Thoracic aorta (tissue), 2 donors: Measurements from ENCODE around the gene ZNF774. TPM values are rescaled to one million over a fixed set of nuclear protein-coding genes. Genes with fewer than 3 reads are reported as not detected.

Experiments used
- ATAC-seq: fragments of 150-250 bp; one replicate; pipeline ENCODE4 v1.8.0; 2017; ENCODE audit warnings: low read depth; ENCODE audit not compliant: insufficient number of reproducible peaks, low FRiP score
- DNase-seq: peaks from one replicate; pipeline ENCODE4 v3.0.0-alpha.2; 2020; ENCODE audit warnings: low spot score
- H3K27ac ChIP-seq, 2 donors: fragments of 200-600 bp; sonication (generic); 1 replicate in 1 of 2; 2 replicates in 1 of 2; pipeline ENCODE4 v1.5.1; 2016; ENCODE audit warnings: mild to moderate bottlenecking in 2 of 2, moderate library complexity in 2 of 2
- H3K27me3 ChIP-seq: fragments of 200-600 bp; sonication (generic); replicated peaks from 2 replicates; pipeline ENCODE4 v1.6.0; 2016; ENCODE audit warnings: mild to moderate bottlenecking; ENCODE audit not compliant: insufficient read depth
- H3K36me3 ChIP-seq: fragments of 200-600 bp; sonication (generic); one replicate; pipeline ENCODE4 v1.5.1; 2016
- H3K4me1 ChIP-seq, 2 donors: fragments of 200-600 bp; sonication (generic); 1 replicate in 1 of 2; 2 replicates in 1 of 2; pipeline versions ENCODE4 v1.5.1 to v1.6.0; 2016; ENCODE audit warnings: low read depth in 2 of 2, mild to moderate bottlenecking in 1 of 2; ENCODE audit not compliant: control insufficient read depth in 1 of 2
- H3K4me3 ChIP-seq: fragments of 200-600 bp; sonication (generic); 2 replicates; pipeline ENCODE4 v1.5.1; 2016; ENCODE audit warnings: mild to moderate bottlenecking
- H3K9me3 ChIP-seq: fragments of 200-600 bp; sonication (generic); 2 replicates; pipeline ENCODE4 v1.5.1; 2016
- CTCF ChIP-seq: fragments of 200-600 bp; sonication (generic); IDR thresholded peaks from one replicate; pipeline ENCODE4 v1.5.1; 2019; ENCODE audit warnings: antibody characterized with exemption
- total RNA-seq, 2 donors: library from RNA; depleted of rRNA; stranded (reverse); fragments of >200 nt; gene quantifications; one replicate each; pipeline versions ENCODE4 v1.1.0 to v1.2.3, GENCODE V29; 2016

The ZNF774 gene
- total RNA-seq, 2 donors from 2014 or later: 1.6 to 7.7 TPM

- peaks cover 86 to 88% of the 10 kb centered on the region in 2 donors for H3K4me1 ChIP-seq
- no peaks in the 10 kb centered on the region for H3K9me3 ChIP-seq
- H3K27me3 ChIP-seq: no peaks in the 10 kb centered on the region
- ATAC-seq (no peak), DNase-seq (no peak)
- peak overlapping the region; percentile 89 to 93 for H3K27ac ChIP-seq
- H3K36me3 ChIP-seq: no peaks in the 10 kb centered on the region
- no peak for TF ChIP-seq CTCF
- peak overlapping the region; percentile 50 for H3K4me3 ChIP-seq
These were observed 49.4 kb downstream of the ZNF774 start for GRCh38 chr15:90401495-90401894.

DNA sequence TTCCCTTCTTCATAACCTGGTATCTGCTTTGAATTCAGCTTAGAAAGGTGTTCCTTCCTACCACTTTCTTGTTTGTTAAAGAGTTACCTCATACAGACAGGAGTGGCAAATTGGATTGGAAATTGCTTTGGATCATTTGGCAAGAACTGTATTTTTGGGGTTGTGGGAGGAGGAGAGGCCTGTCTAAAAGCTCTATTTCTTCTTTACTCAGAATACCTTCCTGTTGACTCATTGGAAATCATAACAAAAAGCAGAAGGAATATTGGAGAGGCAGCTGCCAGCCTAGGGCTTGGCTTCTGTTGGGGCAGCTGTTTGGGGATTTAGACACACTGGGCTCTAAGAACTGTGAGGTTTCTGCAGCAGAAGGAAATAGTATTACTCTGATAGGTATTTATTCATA lies 50.1 kb downstream of the ZNF774 start:
- no peak for DNase-seq
- Histone ChIP-seq H3K9me3 (no peaks in the 10 kb centered on the region), H3K4me1 (peaks cover 87 to 88% of the 10 kb centered on the region in 2 donors), H3K27ac (peak overlapping the region; percentile 89 to 93), H3K36me3 (no peaks in the 10 kb centered on the region), H3K4me3 (peak overlapping the region; percentile 50), H3K27me3 (no peaks in the 10 kb centered on the region)
- peak; percentile 30 for ATAC-seq
- TF ChIP-seq CTCF: no peak

DNA sequence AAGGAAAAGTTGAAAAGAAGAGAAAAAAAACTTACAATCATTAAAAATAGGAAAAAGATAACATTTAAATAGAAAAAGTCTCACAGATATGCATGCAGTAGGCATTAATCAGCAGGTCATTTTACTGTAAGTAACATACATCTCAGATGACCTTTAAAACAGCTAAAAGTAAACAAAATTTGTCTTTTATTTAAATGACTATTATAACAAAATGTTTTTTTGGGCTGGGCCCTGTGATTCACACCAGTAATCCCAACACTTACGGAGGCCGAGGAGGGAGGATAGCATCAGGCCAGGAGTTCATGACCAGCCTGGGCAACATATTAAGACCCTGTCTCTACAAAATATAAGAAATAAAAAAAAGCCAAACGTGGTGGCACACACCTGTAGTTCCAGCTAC lies 50.7 kb downstream of the ZNF774 start:
- H3K36me3 ChIP-seq: no peaks in the 10 kb centered on the region

GRCh38 chr15:90405055-90405607 lies 53.0 kb downstream of the ZNF774 start:
- Histone ChIP-seq H3K4me1 (peaks cover 80 to 88% of the 10 kb centered on the region in 2 donors), H3K27me3 (no peaks in the 10 kb centered on the region), H3K27ac (peak overlapping the region; percentile 70 to 89), H3K36me3 (no peaks in the 10 kb centered on the region), H3K9me3 (no peaks in the 10 kb centered on the region), H3K4me3 (no peak overlapping the region)
- no peak for TF ChIP-seq CTCF
- ATAC-seq (no peak), DNase-seq (no peak)

More for the DNA sequence above, 50.7 kb downstream of the ZNF774 start:
- Histone ChIP-seq H3K4me1 (peaks cover 92% of the 10 kb centered on the region in 2 donors), H3K4me3 (peak overlapping the region; percentile 26), H3K27me3 (no peaks in the 10 kb centered on the region), H3K9me3 (no peaks in the 10 kb centered on the region), H3K27ac (peak overlapping the region; percentile 89 to 93)
- no peak for TF ChIP-seq CTCF
- no peak for DNase-seq
- ATAC-seq: no peak

- Histone ChIP-seq H3K4me3 (no peak overlapping the region), H3K4me1 (peaks cover 73 to 80% of the 10 kb centered on the region in 2 donors), H3K27ac (peak overlapping the region; percentile 70 to 89), H3K36me3 (no peaks in the 10 kb centered on the region), H3K9me3 (no peaks in the 10 kb centered on the region), H3K27me3 (no peaks in the 10 kb centered on the region)
- DNase-seq (no peak), ATAC-seq (no peak)
- TF ChIP-seq CTCF: no peak
These were observed 55.3 kb downstream of the ZNF774 start for GRCh38 chr15:90407336-90407735.
